OCI-LY1 (cell line): ENCODE measurements around the gene SCTR.

Experiments
- H2AFZ ChIP-seq: fragments of 200-600 bp; sonication (generic), shearing (Covaris generic); 2 replicates; pipeline ENCODE4 v1.6.0; 2014; ENCODE audit warnings: antibody characterized with exemption, mild to moderate bottlenecking, low read length
- H3F3A ChIP-seq: fragments of 200-600 bp; sonication (generic), shearing (Covaris generic); 2 replicates; pipeline ENCODE4 v1.6.0; 2014; ENCODE audit warnings: mild to moderate bottlenecking, antibody characterized with exemption, low read length, moderate library complexity; ENCODE audit not compliant: insufficient read depth
- H3K27ac ChIP-seq: fragments of 200-600 bp; sonication (generic); 2 replicates; pipeline ENCODE4 v1.5.1; 2014; ENCODE audit warnings: low read length, mixed run types, mild to moderate bottlenecking, low read depth; ENCODE audit not compliant: poor library complexity, severe bottlenecking
- H3K27me3 ChIP-seq: fragments of 200-600 bp; sonication (generic); 2 replicates; pipeline ENCODE4 v1.6.0; 2014; ENCODE audit warnings: antibody characterized with exemption, mild to moderate bottlenecking, low read length, moderate library complexity; ENCODE audit not compliant: insufficient read depth
- H3K36me3 ChIP-seq: fragments of 200-600 bp; sonication (generic); 2 replicates; pipeline ENCODE4 v1.6.1; 2014; ENCODE audit warnings: mild to moderate bottlenecking, antibody characterized with exemption, low read length, moderate library complexity, mixed read lengths; ENCODE audit not compliant: insufficient read depth
- H3K4me1 ChIP-seq: fragments of 200-600 bp; sonication (generic); 2 replicates; pipeline ENCODE4 v1.5.1; 2014; ENCODE audit warnings: mild to moderate bottlenecking, low read length, moderate library complexity; ENCODE audit not compliant: insufficient read depth, severe bottlenecking
- H3K4me2 ChIP-seq: fragments of 200-600 bp; sonication (generic), shearing (Covaris generic); 2 replicates; pipeline ENCODE4 v1.6.1; 2014; ENCODE audit warnings: low read length
- H3K4me3 ChIP-seq: fragments of 200-600 bp; sonication (generic); 2 replicates; pipeline ENCODE4 v1.5.1; 2014; ENCODE audit warnings: low read length, low read depth, mild to moderate bottlenecking, mixed read lengths; ENCODE audit not compliant: poor library complexity, severe bottlenecking
- H3K79me2 ChIP-seq: fragments of 200-600 bp; shearing (Covaris generic); 2 replicates; pipeline ENCODE4 v1.6.1; 2016; ENCODE audit warnings: mixed run types, low read length, mixed read lengths; ENCODE audit not compliant: insufficient read depth
- H3K9ac ChIP-seq: fragments of 200-600 bp; sonication (generic), shearing (Covaris generic); 2 replicates; pipeline ENCODE4 v1.6.1; 2014; ENCODE audit warnings: mild to moderate bottlenecking, low read length, mixed read lengths
- H3K9me2 ChIP-seq: fragments of 200-600 bp; sonication (generic), shearing (Covaris generic); 2 replicates; pipeline ENCODE4 v1.6.1; 2014; ENCODE audit warnings: low read depth, mild to moderate bottlenecking, low read length, mixed read lengths
- H3K9me3 ChIP-seq: fragments of 200-600 bp; shearing (Covaris generic); 2 replicates; pipeline ENCODE4 v1.6.1; 2014; ENCODE audit warnings: low read length, mixed read lengths
- H4K20me1 ChIP-seq: fragments of 200-600 bp; sonication (generic), shearing (Covaris generic); 2 replicates; pipeline ENCODE4 v1.6.0; 2016; ENCODE audit warnings: mild to moderate bottlenecking, low read length; ENCODE audit not compliant: insufficient read depth
- EZH2 ChIP-seq: fragments of 200-600 bp; sonication (generic), shearing (Covaris generic); IDR thresholded peaks from 2 replicates; pipeline ENCODE4 v1.8.0; 2017; ENCODE audit warnings: borderline replicate concordance, mixed run types, mild to moderate bottlenecking, antibody characterized with exemption, low read length, moderate library complexity, mixed read lengths
- TF ChIP-seq, protein P1 (sequence below): fragments of 200-600 bp; sonication (generic), shearing (Covaris generic); IDR thresholded peaks from 2 replicates; pipeline ENCODE4 v1.5.1; 2017; ENCODE audit warnings: mild to moderate bottlenecking, antibody characterized with exemption, low read length, moderate library complexity, mixed read lengths

The SCTR gene

DNA sequence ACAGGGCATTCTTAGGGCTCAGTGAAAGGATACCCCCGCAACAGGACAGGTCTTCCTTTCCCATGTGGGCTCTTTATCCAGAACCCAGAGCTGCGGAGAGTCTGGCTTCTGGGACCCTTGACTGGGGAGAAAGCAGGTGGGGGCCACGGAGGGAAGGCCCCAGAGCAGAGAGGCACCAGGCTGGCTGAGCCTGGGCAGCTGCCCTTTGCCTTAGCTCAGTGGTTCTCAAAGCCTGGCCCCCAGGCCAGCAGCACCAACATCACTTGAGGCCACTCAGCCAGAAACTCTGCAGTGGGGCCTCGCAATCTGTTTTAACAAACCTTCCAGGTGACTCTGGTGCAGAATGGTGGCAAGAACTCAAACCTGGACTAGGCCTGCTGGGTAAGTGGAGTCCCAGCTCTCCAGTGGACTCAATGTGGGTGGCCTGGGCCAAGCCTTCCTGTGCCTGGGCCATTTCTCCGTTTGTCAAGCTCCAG is 94.2 kb downstream of the SCTR start:
- H3K4me1 ChIP-seq = peaks cover 10% of the 10 kb centered on the region

DNA sequence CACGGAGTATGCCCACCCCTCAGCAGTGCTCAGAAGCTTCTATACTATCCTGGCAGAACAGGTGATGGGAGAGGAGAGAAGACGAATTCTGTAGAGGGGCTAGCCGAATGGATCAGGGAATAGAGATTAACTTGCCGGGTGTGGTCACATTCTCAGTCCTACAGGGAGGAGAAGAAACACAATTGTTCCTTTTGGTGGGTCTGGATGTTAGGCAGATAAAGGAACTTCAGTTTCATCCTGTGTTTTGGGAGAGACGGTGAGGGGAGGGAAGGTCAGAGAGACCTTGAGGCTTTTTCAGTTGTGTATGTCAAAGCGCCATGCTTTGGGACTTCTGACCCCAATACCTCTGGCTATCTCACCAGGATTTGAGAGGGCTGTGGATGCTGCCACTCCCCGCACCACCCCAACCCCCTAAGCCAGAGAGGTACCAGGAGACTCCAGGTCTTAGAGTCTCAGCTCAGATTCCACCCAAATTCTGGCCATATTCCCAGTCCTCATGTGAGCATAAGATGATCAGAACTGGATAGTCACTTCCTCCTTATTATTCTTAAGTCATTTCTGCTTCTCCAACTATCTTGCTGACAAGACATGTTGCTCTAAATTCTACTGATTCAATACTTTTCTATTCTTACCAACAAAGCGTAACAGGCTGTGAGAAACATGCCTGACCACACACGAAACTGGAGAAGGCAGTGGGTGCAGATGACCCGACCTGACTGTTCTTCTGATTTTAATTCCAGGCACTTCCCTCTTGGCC is 94.9 kb downstream of the SCTR start:
- H3K9me2 ChIP-seq = no peaks in the 10 kb centered on the region
- no peak overlapping the region for H3K4me2 ChIP-seq
- H3K4me1 ChIP-seq = peaks cover 10% of the 10 kb centered on the region
- H3K9ac ChIP-seq = no peak overlapping the region
- no peaks in the 10 kb centered on the region for H4K20me1 ChIP-seq
- no peaks in the 10 kb centered on the region for H3K36me3 ChIP-seq
- H3K79me2 ChIP-seq = no peaks in the 10 kb centered on the region
- H3K27me3 ChIP-seq = peaks cover 12% of the 10 kb centered on the region
- no peak overlapping the region for H3K4me3 ChIP-seq
- no peak overlapping the region for H2AFZ ChIP-seq
- H3K9me3 ChIP-seq = no peaks in the 10 kb centered on the region
- H3K27ac ChIP-seq = no peak overlapping the region
- H3F3A ChIP-seq = no peaks in the 10 kb centered on the region
- no peak for TF ChIP-seq EZH2

More for the DNA sequence above, 94.2 kb downstream of the SCTR start:
- Histone ChIP-seq H4K20me1 (no peaks in the 10 kb centered on the region), H3K4me2 (no peak overlapping the region), H2AFZ (no peak overlapping the region), H3K9me3 (no peaks in the 10 kb centered on the region), H3K27ac (no peak overlapping the region), H3F3A (no peaks in the 10 kb centered on the region), H3K36me3 (no peaks in the 10 kb centered on the region), H3K27me3 (peaks cover 13% of the 10 kb centered on the region), H3K9me2 (no peaks in the 10 kb centered on the region), H3K4me3 (no peak overlapping the region), H3K79me2 (no peaks in the 10 kb centered on the region), H3K9ac (no peak overlapping the region)
- TF ChIP-seq EZH2 = no peak
- TF ChIP-seq, protein P1, sequence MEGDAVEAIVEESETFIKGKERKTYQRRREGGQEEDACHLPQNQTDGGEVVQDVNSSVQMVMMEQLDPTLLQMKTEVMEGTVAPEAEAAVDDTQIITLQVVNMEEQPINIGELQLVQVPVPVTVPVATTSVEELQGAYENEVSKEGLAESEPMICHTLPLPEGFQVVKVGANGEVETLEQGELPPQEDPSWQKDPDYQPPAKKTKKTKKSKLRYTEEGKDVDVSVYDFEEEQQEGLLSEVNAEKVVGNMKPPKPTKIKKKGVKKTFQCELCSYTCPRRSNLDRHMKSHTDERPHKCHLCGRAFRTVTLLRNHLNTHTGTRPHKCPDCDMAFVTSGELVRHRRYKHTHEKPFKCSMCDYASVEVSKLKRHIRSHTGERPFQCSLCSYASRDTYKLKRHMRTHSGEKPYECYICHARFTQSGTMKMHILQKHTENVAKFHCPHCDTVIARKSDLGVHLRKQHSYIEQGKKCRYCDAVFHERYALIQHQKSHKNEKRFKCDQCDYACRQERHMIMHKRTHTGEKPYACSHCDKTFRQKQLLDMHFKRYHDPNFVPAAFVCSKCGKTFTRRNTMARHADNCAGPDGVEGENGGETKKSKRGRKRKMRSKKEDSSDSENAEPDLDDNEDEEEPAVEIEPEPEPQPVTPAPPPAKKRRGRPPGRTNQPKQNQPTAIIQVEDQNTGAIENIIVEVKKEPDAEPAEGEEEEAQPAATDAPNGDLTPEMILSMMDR = no peak

- Histone ChIP-seq H2AFZ (no peak overlapping the region), H3F3A (no peaks in the 10 kb centered on the region), H3K9me2 (no peaks in the 10 kb centered on the region), H3K4me1 (peaks cover 10% of the 10 kb centered on the region), H3K4me2 (no peak overlapping the region), H4K20me1 (no peaks in the 10 kb centered on the region), H3K4me3 (no peak overlapping the region), H3K27me3 (peaks cover 11% of the 10 kb centered on the region), H3K9me3 (no peaks in the 10 kb centered on the region), H3K27ac (no peak overlapping the region), H3K9ac (no peak overlapping the region), H3K36me3 (no peaks in the 10 kb centered on the region), H3K79me2 (no peaks in the 10 kb centered on the region)
- TF ChIP-seq, protein P1 = no peak
- no peak for TF ChIP-seq EZH2
Measured at GRCh38 chr2:119428488-119429224, 95.6 kb downstream of the SCTR start.
